Colonic mucosa (tissue), 4 donors: ENCODE results near the gene OPTC. TPM values are rescaled to one million over a fixed set of nuclear protein-coding genes. Genes with fewer than 3 reads are reported as not detected.

Experiments
- DNase-seq: peaks from one replicate; pipeline ENCODE4 v3.0.0-alpha.2; 2020
- H3K27ac ChIP-seq: fragments of 200-600 bp; one replicate; pipeline ENCODE4 v1.8.0; 2021
- H3K27me3 ChIP-seq: fragments of 200-600 bp; one replicate; pipeline ENCODE4 v1.8.0; 2021
- H3K36me3 ChIP-seq: fragments of 200-600 bp; one replicate; pipeline ENCODE4 v1.8.0; 2021
- H3K4me1 ChIP-seq: fragments of 200-600 bp; one replicate; pipeline ENCODE4 v1.8.0; 2021; ENCODE audit warnings: mild to moderate bottlenecking
- H3K4me3 ChIP-seq: fragments of 200-600 bp; one replicate; pipeline ENCODE4 v1.8.0; 2021
- H3K9ac ChIP-seq, 2 donors: one replicate each; pipeline ENCODE4 v1.7.0; 2013; ENCODE audit warnings: control low read depth in 2 of 2, low read depth in 2 of 2, low read length in 2 of 2
- H3K9me3 ChIP-seq: fragments of 200-600 bp; one replicate; pipeline ENCODE4 v1.8.0; 2021
- CTCF ChIP-seq: fragments of 200-600 bp; IDR thresholded peaks from one replicate; pipeline ENCODE4 v1.8.0; 2022; ENCODE audit warnings: antibody characterized with exemption, mild to moderate bottlenecking
- intact Hi-C: fragments of 100-400 bp; cut with DNase I; formaldehyde crosslinking; loops from one replicate; pipeline ENCODE4 v1.14.1; 2022
- total RNA-seq, 2 donors: library from RNA; stranded (reverse); fragmentation: NEBNext Ultra II Directional in 1 of 2; extraction: Animal tissue kit (Norgen Biotek cat#: 25700) in 1 of 2; gene quantifications; one replicate each; pipeline ENCODE4 v1.2.1, GENCODE V29; 2021
- donor health status: healthy.
- donor health status: DM: no; HTN: no; CAD: no.
- donor health status: DM: no; HTN: no; CAD: no.

OPTC gene
- total RNA-seq, 2 donors from 2014 or later = not detected

DNA sequence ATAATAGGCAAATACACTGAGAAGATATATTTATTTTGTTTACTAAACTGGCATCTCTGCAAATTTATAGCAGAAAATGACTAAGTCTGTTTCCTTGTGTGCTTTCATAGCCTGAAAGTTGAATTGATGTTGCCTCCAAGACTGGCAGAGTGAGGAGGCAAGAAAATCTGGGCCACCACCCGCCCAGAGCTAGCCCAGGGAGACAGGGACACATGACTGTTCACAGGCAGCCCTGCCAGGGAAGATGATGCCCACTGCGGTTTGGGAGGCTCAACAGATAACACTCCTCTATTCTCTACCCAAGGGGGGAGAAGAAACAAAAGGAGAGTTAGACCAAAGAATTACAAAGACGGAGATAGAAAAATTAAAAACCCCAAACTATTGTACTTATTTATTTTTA lies 37.1 kb downstream of the OPTC start:
- no peak overlapping the region for H3K4me3 ChIP-seq
- H3K27me3 ChIP-seq = no peaks in the 10 kb centered on the region
- H3K4me1 ChIP-seq = no peaks in the 10 kb centered on the region
- no peak for TF ChIP-seq CTCF
- intact Hi-C loops = no loop called here
- no peak overlapping the region for H3K27ac ChIP-seq
- no peak overlapping the region for H3K9ac ChIP-seq
- no peak for DNase-seq
- H3K36me3 ChIP-seq = no peaks in the 10 kb centered on the region
- H3K9me3 ChIP-seq = no peaks in the 10 kb centered on the region

DNA sequence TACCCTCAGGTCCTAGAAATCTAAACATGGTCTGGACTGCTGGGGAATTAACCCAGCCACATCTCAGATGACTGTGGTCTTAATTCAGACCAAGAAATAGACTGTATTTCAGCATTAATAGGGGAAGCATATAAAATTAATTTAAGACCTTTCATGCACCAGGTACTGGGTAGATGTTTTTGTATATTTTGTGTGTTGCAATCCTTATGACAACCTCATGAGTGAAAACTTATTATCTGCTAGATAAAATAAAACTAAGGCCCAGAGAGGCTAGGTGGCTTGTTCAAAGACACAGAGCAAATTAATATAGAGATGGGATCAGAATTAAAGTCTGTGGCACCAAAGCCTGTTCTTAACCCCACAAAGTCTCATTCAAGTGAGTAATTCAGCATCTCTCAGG lies 40.1 kb downstream of the OPTC start:
- no peak for TF ChIP-seq CTCF
- Histone ChIP-seq H3K36me3 (no peaks in the 10 kb centered on the region), H3K9ac (no peak overlapping the region), H3K27me3 (no peaks in the 10 kb centered on the region), H3K9me3 (no peaks in the 10 kb centered on the region), H3K4me1 (no peaks in the 10 kb centered on the region), H3K27ac (no peak overlapping the region), H3K4me3 (no peak overlapping the region)
- intact Hi-C loops = no loop called here
- DNase-seq = no peak

DNA sequence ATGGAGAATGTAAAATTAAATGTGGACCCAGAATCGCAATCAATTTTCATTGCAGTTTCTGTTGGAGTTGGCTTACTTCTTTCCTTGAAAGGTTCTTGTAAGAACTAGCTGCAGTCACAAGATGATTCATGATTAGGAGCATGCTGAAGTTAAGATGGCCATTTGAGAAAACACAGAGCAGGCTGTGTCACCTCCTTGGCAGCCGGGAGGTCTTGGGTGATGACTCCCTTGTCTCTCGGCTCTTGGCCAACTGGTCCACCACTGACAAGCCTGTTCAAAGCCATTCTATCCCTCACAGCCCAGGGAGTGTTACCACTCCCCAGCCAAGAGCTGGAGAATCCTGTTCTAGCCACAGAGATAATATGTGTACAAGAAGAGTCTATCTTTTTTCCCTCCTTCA lies 40.6 kb downstream of the OPTC start:
- Histone ChIP-seq H3K36me3 (no peaks in the 10 kb centered on the region), H3K4me3 (no peak overlapping the region), H3K4me1 (no peaks in the 10 kb centered on the region), H3K27ac (no peak overlapping the region), H3K9me3 (no peaks in the 10 kb centered on the region), H3K27me3 (no peaks in the 10 kb centered on the region), H3K9ac (no peak overlapping the region)
- no peak for TF ChIP-seq CTCF
- no peak for DNase-seq
- intact Hi-C loops = no loop called here

GRCh38 chr1:203536575-203536974 lies 42.6 kb downstream of the OPTC start:
- intact Hi-C loops = no loop called here
- H3K9ac ChIP-seq = no peak overlapping the region
- no peaks in the 10 kb centered on the region for H3K9me3 ChIP-seq
- no peaks in the 10 kb centered on the region for H3K4me1 ChIP-seq
- H3K36me3 ChIP-seq = no peaks in the 10 kb centered on the region
- no peak overlapping the region for H3K27ac ChIP-seq
- TF ChIP-seq CTCF = no peak
- no peak for DNase-seq
- no peak overlapping the region for H3K4me3 ChIP-seq
- H3K27me3 ChIP-seq = no peaks in the 10 kb centered on the region

DNA sequence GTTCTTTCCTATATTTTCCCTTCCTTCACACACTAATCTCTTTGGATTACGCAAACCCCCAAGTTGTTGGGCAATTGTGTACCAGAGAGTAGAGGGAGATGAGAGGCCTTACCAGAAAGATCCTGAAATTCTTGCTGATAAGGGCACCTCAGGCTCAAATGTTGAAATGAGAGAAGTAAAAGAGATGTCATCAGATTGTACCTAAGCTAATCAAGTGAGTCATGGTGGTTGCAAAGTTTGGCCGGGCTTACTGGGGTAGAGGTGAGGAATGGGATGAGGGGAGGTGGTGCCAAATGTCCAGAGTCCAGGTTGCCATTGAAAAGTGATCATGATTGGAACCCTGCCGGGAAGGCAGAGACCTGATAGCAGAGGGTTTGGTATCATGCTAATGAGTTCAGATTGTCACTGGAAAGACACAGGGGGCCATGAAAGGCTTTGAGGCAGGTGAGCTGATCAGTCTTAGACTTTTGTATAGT lies 43.1 kb downstream of the OPTC start:
- no peak overlapping the region for H3K9ac ChIP-seq
- no peak for DNase-seq

More for the DNA sequence above, 43.1 kb downstream of the OPTC start:
- H3K27ac ChIP-seq = no peak overlapping the region
- H3K36me3 ChIP-seq = no peaks in the 10 kb centered on the region
- no peaks in the 10 kb centered on the region for H3K4me1 ChIP-seq
- H3K27me3 ChIP-seq = no peaks in the 10 kb centered on the region
- intact Hi-C loops = no loop called here
- TF ChIP-seq CTCF = no peak
- H3K4me3 ChIP-seq = no peak overlapping the region
- no peaks in the 10 kb centered on the region for H3K9me3 ChIP-seq
